MM.1S (cell line): ENCODE results near the gene CLPTM1.

Experiments
- DNase-seq: peaks from one replicate; pipeline ENCODE4 v3.0.0-alpha.2; 2015
- H2AFZ ChIP-seq: fragments of 300-600 bp; sonication (generic); 2 replicates; pipeline ENCODE4 v1.6.0; 2016; ENCODE audit warnings: antibody characterized with exemption, low read length
- H3F3A ChIP-seq: fragments of 300-600 bp; sonication (generic); 2 replicates; pipeline ENCODE4 v1.6.1; 2016; ENCODE audit warnings: mild to moderate bottlenecking, antibody characterized with exemption, low read length, moderate library complexity, mixed read lengths; ENCODE audit not compliant: insufficient read depth
- H3K27ac ChIP-seq: fragments of 300-600 bp; sonication (generic); 2 replicates; pipeline ENCODE4 v1.5.1; 2016; ENCODE audit warnings: mild to moderate bottlenecking, low read length
- H3K27me3 ChIP-seq: fragments of 300-600 bp; sonication (generic); replicated peaks from 2 replicates; pipeline ENCODE4 v1.6.0; 2016; ENCODE audit warnings: low read length; ENCODE audit not compliant: insufficient read depth
- H3K36me3 ChIP-seq: fragments of 300-600 bp; sonication (generic); replicated peaks from 2 replicates; pipeline ENCODE4 v1.6.1; 2016; ENCODE audit warnings: mild to moderate bottlenecking, low read length, mixed read lengths; ENCODE audit not compliant: insufficient read depth
- H3K4me1 ChIP-seq: fragments of 300-600 bp; sonication (generic); 2 replicates; pipeline ENCODE4 v1.6.1; 2016; ENCODE audit warnings: low read length, mixed read lengths
- H3K4me2 ChIP-seq: fragments of 300-600 bp; sonication (generic); 2 replicates; pipeline ENCODE4 v1.6.0; 2016; ENCODE audit warnings: low read depth, low read length
- H3K4me3 ChIP-seq: fragments of 300-600 bp; sonication (generic); 2 replicates; pipeline ENCODE4 v1.5.1; 2016; ENCODE audit warnings: low read length, mixed read lengths
- H3K79me2 ChIP-seq: fragments of 300-600 bp; sonication (generic); 2 replicates; pipeline ENCODE4 v1.6.1; 2016; ENCODE audit warnings: mixed run types, low read length, mixed read lengths
- H3K9ac ChIP-seq: fragments of 300-600 bp; sonication (generic); 2 replicates; pipeline ENCODE4 v1.6.1; 2016; ENCODE audit warnings: low read length, mixed read lengths
- H3K9me2 ChIP-seq: fragments of 300-600 bp; sonication (generic); replicated peaks from 2 replicates; pipeline ENCODE4 v1.6.1; 2016; ENCODE audit warnings: mild to moderate bottlenecking, low read length, mixed read lengths; ENCODE audit not compliant: insufficient read depth
- H3K9me3 ChIP-seq: fragments of 300-600 bp; sonication (generic); replicated peaks from 2 replicates; pipeline ENCODE4 v1.6.1; 2016; ENCODE audit warnings: mild to moderate bottlenecking, low read length, mixed read lengths; ENCODE audit not compliant: insufficient read depth
- H4K20me1 ChIP-seq: fragments of 300-600 bp; sonication (generic); 2 replicates; pipeline ENCODE4 v1.6.1; 2016; ENCODE audit warnings: mild to moderate bottlenecking, low read length, moderate library complexity, mixed read lengths; ENCODE audit not compliant: insufficient read depth
- CTCF ChIP-seq: fragments of 300-600 bp; sonication (generic); IDR thresholded peaks from 2 replicates; pipeline ENCODE4 v1.5.1; 2016; ENCODE audit warnings: antibody characterized with exemption, low read length, mixed read lengths
- EZH2 ChIP-seq: fragments of 300-600 bp; sonication (generic); optimal IDR thresholded peaks from 2 replicates; pipeline ENCODE3; 2017; ENCODE audit warnings: low read depth, mild to moderate bottlenecking, antibody characterized with exemption, low read length, mixed read lengths
- EZH2phosphoT487 ChIP-seq: fragments of 300-600 bp; sonication (generic); IDR thresholded peaks from 2 replicates; pipeline ENCODE4 v1.6.1; 2018; ENCODE audit warnings: antibody characterized with exemption, low read length

CLPTM1 gene

DNA sequence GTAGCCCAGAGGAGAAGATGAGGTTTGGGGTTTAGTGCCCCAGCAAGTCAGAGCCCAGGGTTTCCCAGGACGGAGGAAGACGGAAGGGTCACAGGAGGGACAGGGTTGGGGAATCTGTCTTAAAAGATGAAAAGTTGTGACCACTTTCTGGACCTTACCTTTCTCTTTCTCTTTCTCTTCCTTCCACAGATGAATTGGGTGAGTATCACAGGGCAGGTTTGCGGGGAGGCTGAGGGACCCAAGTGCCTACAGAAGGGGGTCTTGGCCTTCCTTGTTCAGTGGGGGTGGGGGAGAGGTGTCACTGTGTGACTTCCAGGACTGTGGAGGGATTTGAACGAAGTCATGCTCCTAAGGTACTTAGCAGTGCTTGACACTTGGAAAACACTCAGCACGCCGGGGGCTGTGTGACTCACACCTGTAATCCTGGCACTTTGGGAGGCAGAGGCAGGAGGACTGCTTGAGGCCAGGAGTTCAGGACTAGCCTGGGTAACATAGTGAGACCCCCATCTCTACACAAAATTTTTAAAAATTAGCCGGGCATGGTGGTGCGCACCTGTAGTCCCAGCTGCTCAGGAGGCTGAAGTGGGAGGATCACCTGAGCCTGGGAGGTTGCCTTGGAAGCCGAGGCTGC, 54.6 kb downstream of the CLPTM1 start:
- Histone ChIP-seq H3K9me2 (no peaks in the 10 kb centered on the region), H3K79me2 (peaks cover 7% of the 10 kb centered on the region; the same call in 1 of the 2 replicates), H3K36me3 (no peaks in the 10 kb centered on the region), H3K4me3 (no peak overlapping the region), H4K20me1 (no peaks in the 10 kb centered on the region), H2AFZ (no peak overlapping the region), H3K4me1 (no peaks in the 10 kb centered on the region), H3K9me3 (no peaks in the 10 kb centered on the region), H3K27ac (no peak overlapping the region), H3K9ac (no peak overlapping the region), H3K27me3 (no peaks in the 10 kb centered on the region), H3K4me2 (no peak overlapping the region), H3F3A (0 out of 2 replicates have a peak, but pooled peaks cover 3% of the 10 kb centered on the region)
- DNase-seq, result no peak
- no peak for TF ChIP-seq CTCF
- TF ChIP-seq EZH2phosphoT487, result no peak
- no peak for TF ChIP-seq EZH2

- H3K79me2 ChIP-seq, result peaks cover 7% of the 10 kb centered on the region; the same call in 1 of the 2 replicates
- no peaks in the 10 kb centered on the region for H3K27me3 ChIP-seq
- H3K4me3 ChIP-seq, result no peak overlapping the region
- H3K4me1 ChIP-seq, result peaks cover 3% of the 10 kb centered on the region
- no peak overlapping the region for H2AFZ ChIP-seq
- H3K27ac ChIP-seq, result no peak overlapping the region
- H3K4me2 ChIP-seq, result no peak overlapping the region
- no peaks in the 10 kb centered on the region for H3K9me2 ChIP-seq
- H3K36me3 ChIP-seq, result no peaks in the 10 kb centered on the region
- no peak for TF ChIP-seq CTCF
- no peak for TF ChIP-seq EZH2phosphoT487
- no peak for TF ChIP-seq EZH2
- H3K9me3 ChIP-seq, result no peaks in the 10 kb centered on the region
- no peak for DNase-seq
- peaks cover 5% of the 10 kb centered on the region; the same call in 1 of the 2 replicates for H3F3A ChIP-seq
- no peaks in the 10 kb centered on the region for H4K20me1 ChIP-seq
- H3K9ac ChIP-seq, result no peak overlapping the region
Observed at GRCh38 chr19:45010306-45010705, 55.1 kb downstream of the CLPTM1 start.

DNA sequence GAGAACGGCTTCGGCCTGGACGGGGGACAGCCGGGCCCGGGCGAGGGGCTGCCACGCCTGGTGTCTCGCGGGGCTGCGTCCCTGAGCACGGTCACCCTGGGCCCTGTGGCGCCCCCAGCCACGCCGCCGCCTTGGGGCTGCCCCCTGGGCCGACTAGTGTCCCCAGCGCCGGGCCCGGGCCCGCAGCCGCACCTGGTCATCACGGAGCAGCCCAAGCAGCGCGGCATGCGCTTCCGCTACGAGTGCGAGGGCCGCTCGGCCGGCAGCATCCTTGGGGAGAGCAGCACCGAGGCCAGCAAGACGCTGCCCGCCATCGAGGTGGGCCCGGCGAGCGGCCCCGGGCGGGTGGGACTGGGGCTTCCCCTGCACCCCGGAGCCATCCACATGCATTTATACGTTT, 56.8 kb downstream of the CLPTM1 start:
- Histone ChIP-seq H3K9me3 (no peaks in the 10 kb centered on the region), H3K36me3 (no peaks in the 10 kb centered on the region), H3K4me3 (no peak overlapping the region), H3K79me2 (no peaks in the 10 kb centered on the region; the same call in 1 of the 2 replicates), H3K9ac (no peak overlapping the region), H4K20me1 (no peaks in the 10 kb centered on the region), H2AFZ (no peak overlapping the region), H3K27me3 (no peaks in the 10 kb centered on the region), H3K27ac (no peak overlapping the region), H3F3A (peaks cover 21% of the 10 kb centered on the region), H3K4me2 (no peak overlapping the region), H3K4me1 (peaks cover 12% of the 10 kb centered on the region), H3K9me2 (no peaks in the 10 kb centered on the region)
- DNase-seq, result no peak
- TF ChIP-seq EZH2phosphoT487, result no peak
- TF ChIP-seq EZH2, result no peak
- TF ChIP-seq CTCF, result no peak
